Measurements from ENCODE around the gene RRM2.
"Not testable (repeated sequence)": the region's sequence is repeated elsewhere in the genome, so short reads cannot be mapped to it uniquely, and the experiment has no call there.

The RRM2 gene

DNA sequence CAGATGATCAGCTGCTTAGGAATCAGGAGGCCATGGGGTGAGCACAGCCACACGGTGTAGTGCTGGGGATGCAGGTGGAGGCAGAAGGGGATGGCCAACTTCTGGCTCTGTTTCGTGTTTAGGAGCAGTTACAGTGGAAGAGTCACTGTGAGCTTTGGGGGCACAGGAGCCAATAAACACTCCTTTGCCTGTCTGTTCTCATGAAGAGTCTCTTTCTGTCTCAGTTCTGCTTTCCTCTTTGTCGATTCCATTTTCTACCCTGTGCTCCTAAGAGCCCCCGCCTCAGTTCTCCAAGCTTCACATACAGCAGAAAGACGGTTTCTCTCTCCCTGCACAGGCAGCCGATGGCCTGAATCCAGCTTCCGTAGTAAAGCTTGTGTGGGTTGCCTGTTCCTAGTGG is 21.0 kb upstream of the RRM2 start:
- TF ChIP-seq, protein P1, sequence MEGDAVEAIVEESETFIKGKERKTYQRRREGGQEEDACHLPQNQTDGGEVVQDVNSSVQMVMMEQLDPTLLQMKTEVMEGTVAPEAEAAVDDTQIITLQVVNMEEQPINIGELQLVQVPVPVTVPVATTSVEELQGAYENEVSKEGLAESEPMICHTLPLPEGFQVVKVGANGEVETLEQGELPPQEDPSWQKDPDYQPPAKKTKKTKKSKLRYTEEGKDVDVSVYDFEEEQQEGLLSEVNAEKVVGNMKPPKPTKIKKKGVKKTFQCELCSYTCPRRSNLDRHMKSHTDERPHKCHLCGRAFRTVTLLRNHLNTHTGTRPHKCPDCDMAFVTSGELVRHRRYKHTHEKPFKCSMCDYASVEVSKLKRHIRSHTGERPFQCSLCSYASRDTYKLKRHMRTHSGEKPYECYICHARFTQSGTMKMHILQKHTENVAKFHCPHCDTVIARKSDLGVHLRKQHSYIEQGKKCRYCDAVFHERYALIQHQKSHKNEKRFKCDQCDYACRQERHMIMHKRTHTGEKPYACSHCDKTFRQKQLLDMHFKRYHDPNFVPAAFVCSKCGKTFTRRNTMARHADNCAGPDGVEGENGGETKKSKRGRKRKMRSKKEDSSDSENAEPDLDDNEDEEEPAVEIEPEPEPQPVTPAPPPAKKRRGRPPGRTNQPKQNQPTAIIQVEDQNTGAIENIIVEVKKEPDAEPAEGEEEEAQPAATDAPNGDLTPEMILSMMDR (IDR thresholded peaks at IDR 0.05; ENCODE audit: control insufficient read depth, insufficient read depth, low read depth, low read length, missing control alignments): no peak
- H3K4me3 ChIP-seq (ENCODE audit: control insufficient read depth, low read depth, low read length): no peak overlapping the region
- DNase-seq (ENCODE audit: low read depth): no peak

DNA sequence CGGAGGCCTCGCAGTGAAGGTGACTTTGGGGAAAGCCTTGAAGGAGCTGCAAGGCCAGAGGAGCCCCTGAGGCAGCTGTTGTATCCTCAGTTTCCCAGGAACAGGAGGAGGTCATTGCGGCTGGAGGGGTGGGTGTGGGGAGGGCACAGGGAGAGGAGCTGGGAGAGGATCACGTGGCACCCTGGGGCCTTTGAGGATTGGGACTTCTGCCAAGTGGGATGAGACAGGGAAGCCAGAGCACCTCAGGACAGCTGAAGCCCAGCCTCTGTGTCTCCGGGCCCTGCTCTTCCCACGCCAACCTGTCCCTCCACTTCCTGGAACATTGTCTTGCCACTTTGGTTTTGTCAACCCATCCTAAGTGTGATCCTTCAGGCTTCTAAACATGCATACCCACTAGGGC is 19.4 kb upstream of the RRM2 start:
- H3K4me3 ChIP-seq (ENCODE audit: control insufficient read depth, low read depth, low read length): no peak overlapping the region
- TF ChIP-seq, protein P1 (IDR thresholded peaks at IDR 0.05; ENCODE audit: control insufficient read depth, insufficient read depth, low read depth, low read length, missing control alignments): no peak
- no peak for DNase-seq (ENCODE audit: low read depth)

DNA sequence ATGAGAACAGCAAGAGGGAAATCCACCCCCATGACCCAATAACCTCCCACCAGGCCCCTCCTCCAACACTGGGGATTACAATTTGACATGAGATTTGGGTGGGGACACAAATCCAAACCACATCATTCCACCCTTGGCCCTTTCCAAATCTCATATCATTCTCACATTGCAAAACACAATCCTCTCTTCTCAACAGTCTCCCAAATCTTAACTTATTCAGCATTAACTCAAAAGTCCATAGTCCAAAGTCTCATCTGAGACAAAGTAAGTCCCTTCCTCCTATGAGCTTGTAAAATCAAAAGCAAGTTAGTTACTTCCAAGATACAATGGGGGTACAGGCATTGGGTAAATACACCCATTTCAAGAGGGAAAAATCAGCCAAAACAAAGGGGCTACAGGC is 17.6 kb upstream of the RRM2 start:
- not testable (repeated sequence) for H3K4me3 ChIP-seq (ENCODE audit: control insufficient read depth, low read depth, low read length); DNase-seq (ENCODE audit: low read depth)

DNA sequence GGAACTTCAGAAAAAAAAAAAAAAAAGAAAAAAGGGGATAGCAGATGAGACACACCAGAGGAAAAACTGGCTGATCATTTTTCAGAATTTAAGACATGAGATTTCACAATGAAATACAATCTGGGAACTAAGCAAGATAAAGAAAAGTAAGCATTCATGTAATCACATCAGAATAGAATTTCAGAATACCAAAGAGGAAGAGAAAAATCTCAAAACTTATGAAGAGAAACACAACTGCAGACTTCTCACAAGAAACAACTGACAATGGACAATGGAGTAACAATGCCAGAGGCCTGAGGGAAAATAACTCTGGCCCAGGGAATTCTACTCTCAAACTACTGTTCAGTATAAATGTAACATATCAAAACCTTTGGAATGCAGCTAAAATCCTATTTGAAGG is 13.2 kb upstream of the RRM2 start:
- DNase-seq (ENCODE audit: low read depth): no peak
- no peak overlapping the region for H3K4me3 ChIP-seq (ENCODE audit: control insufficient read depth, low read depth, low read length)
- TF ChIP-seq, protein P1 (IDR thresholded peaks at IDR 0.05; ENCODE audit: control insufficient read depth, insufficient read depth, low read depth, low read length, missing control alignments): no peak

DNA sequence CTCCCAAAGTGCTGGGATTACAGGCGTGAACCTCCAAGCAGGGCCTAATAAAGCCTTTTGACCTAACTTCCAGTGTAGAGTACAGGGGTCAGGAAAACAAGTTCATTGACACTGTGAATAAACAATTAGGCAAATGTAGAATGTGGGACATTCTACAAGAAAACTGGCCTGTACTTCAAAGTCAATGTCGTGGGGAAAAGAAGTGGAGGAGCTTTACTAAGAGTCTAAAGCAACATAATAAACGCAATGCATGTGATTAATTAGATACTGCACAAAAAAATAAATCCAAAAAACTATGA is 3.6 kb upstream of the RRM2 start:
- TF ChIP-seq, protein P1 (IDR thresholded peaks at IDR 0.05; ENCODE audit: control insufficient read depth, insufficient read depth, low read depth, low read length, missing control alignments): no peak
- no peak for DNase-seq (ENCODE audit: low read depth)
- H3K4me3 ChIP-seq (ENCODE audit: control insufficient read depth, low read depth, low read length): no peak overlapping the region

DNA sequence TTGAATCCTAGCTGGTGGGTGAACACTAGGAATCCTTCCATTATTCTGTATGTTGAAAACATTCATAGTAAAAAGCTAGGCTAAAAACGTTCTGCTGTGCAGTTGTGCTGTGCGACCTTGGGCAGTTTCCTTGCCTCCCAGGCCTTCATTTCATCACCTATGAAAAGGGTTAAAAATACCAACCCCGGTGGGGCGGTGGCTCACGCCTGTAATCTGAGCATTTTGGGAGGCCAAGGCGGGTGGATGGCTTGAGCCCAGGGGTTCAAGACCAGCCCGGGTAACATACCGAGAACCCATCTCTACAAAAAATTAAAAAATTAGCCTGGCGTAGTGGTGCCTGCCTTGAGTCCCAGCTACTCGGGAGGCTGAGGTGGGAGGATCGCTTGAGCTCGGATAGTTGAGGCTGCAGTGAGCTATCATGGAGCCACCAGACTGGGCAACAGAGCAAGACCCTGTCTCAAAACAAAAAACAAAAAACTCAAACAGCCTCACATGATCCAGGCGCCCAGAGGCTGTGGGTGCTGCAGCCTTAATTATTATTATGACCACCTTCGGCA is 2.9 kb upstream of the RRM2 start:
- no peak for DNase-seq (ENCODE audit: low read depth)
- peak overlapping the region; percentile 73 for H3K4me3 ChIP-seq (ENCODE audit: control insufficient read depth, low read depth, low read length)
- TF ChIP-seq, protein P1 (IDR thresholded peaks at IDR 0.05; ENCODE audit: control insufficient read depth, insufficient read depth, low read depth, low read length, missing control alignments): no peak

DNA sequence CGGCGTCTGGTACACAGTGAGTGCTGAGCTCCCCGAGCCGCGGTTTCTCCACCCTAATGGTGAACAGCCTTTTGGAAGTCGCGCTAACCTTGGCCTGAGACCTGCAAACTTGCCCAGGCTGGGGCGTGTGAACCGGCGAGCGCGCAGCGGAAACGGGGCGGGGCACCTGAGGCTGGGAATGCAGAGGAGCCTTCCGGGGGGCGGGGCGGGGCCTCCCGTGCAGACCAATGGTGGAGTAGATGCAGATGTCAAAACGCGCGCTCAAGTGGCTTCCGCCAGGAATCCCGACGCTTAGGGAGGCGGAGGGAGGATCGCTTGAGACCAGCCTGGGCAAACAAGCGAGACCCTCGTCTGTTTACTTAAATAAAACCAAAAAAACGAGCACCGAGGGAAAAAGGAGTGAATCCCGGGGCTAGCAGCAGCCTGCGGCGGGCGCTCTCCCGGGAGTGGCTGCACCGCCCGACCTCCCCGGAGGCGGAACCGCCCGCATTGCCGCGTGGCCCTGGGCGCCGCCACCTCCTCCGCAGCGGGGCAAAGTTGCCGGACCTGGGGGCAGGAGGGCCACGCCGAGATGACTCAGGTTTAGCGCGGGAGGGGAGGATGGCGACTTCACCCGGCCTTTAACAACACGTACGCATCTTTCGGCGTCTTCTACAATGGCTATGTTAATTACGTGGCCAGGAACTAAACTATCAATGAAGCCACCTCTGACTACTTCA is 2.2 kb upstream of the RRM2 start:
- no peak for DNase-seq (ENCODE audit: low read depth)
- TF ChIP-seq, protein P1 (IDR thresholded peaks at IDR 0.05; ENCODE audit: control insufficient read depth, insufficient read depth, low read depth, low read length, missing control alignments): no peak
- peak overlapping the region; percentile 73 for H3K4me3 ChIP-seq (ENCODE audit: control insufficient read depth, low read depth, low read length)
